IMR-90 (cell line): ENCODE data around the gene MCM3AP. TPM values are rescaled to one million over a fixed set of nuclear protein-coding genes. Genes with fewer than 3 reads are reported as not detected.

Experiments used
- ATAC-seq: fragments of 200-7000 bp; cut with Tn5 transposase; 2 replicates; pipeline ENCODE4 v1.9.1; 2020; ENCODE audit warnings: low read depth, mild to moderate bottlenecking, moderate library complexity
- BruUV-seq: library from RNA; stranded (reverse); fragments of 400-500 nt; replicated peaks from 2 replicates; lab custom pipeline; 2021; lab: Mats Ljungman, UMichigan
- CTCF ChIA-PET: fragments of 300-600 bp; formaldehyde crosslinking; extraction: SDS; loops from one replicate; lab custom pipeline; 2021; ENCODE audit warnings: antibody characterized with exemption; lab: Yijun Ruan, JAX
- POLR2A ChIA-PET: fragments of 300-600 bp; sonication (Branson Sonifier 250); formaldehyde crosslinking; loops from one replicate; lab custom pipeline; 2022; ENCODE audit warnings: antibody characterized with exemption; ENCODE audit not compliant: unreplicated experiment; lab: Charles Lee
- DNase-seq: peaks from one replicate; pipeline ENCODE4 v3.0.0; 2013
- H2AFZ ChIP-seq: replicated peaks from 2 replicates; pipeline ENCODE3; 2013; ENCODE audit warnings: low read length, mild to moderate bottlenecking; ENCODE audit not compliant: poor library complexity
- H2AK5ac ChIP-seq: 2 replicates; pipeline ENCODE4 v1.6.1; 2013; ENCODE audit warnings: low read depth, low read length, inconsistent platforms
- H2AK9ac ChIP-seq: replicated peaks from 2 replicates; pipeline ENCODE3; 2013; ENCODE audit warnings: mild to moderate bottlenecking, low read depth, low read length, moderate library complexity; ENCODE audit not compliant: poor library complexity
- H2BK120ac ChIP-seq: 2 replicates; pipeline ENCODE4 v1.6.1; 2013; ENCODE audit warnings: low read depth, low read length, inconsistent platforms
- H2BK15ac ChIP-seq: 3 replicates; pipeline ENCODE4 v1.6.1; 2013; ENCODE audit warnings: low read depth, low read length, inconsistent platforms
- H2BK20ac ChIP-seq: 2 replicates; pipeline ENCODE4 v1.6.1; 2013; ENCODE audit warnings: low read depth, mild to moderate bottlenecking, inconsistent platforms, low read length, moderate library complexity
- H2BK5ac ChIP-seq: 2 replicates; pipeline ENCODE4 v1.6.1; 2013; ENCODE audit warnings: mild to moderate bottlenecking, low read depth, low read length, inconsistent platforms; ENCODE audit not compliant: poor library complexity, severe bottlenecking
- H3K14ac ChIP-seq: replicated peaks from 2 replicates; pipeline ENCODE4 v1.6.1; 2013; ENCODE audit warnings: low read depth, low read length, inconsistent platforms
- H3K18ac ChIP-seq: 2 replicates; pipeline ENCODE4 v1.6.1; 2013; ENCODE audit warnings: low read depth, low read length, control low read depth
- H3K23ac ChIP-seq: 2 replicates; pipeline ENCODE4 v1.6.1; 2013; ENCODE audit warnings: low read depth, low read length, inconsistent platforms
- H3K27ac ChIP-seq: 2 replicates; pipeline ENCODE4 v1.5.1; 2013; ENCODE audit warnings: mild to moderate bottlenecking, control low read depth, low read length; ENCODE audit not compliant: insufficient read depth
- H3K27me3 ChIP-seq: 2 replicates; pipeline ENCODE4 v1.6.1; 2013; ENCODE audit warnings: low read length; ENCODE audit not compliant: control insufficient read depth, insufficient read depth
- H3K36me3 ChIP-seq: 2 replicates; pipeline ENCODE4 v1.6.1; 2013; ENCODE audit warnings: low read length, mixed read lengths; ENCODE audit not compliant: control insufficient read depth, insufficient read depth
- H3K4ac ChIP-seq: 2 replicates; pipeline ENCODE4 v1.6.1; 2013; ENCODE audit warnings: low read depth, low read length, inconsistent platforms
- H3K4me1 ChIP-seq: 2 replicates; pipeline ENCODE4 v1.6.1; 2013; ENCODE audit warnings: low read length, mixed read lengths; ENCODE audit not compliant: control insufficient read depth, insufficient read depth
- H3K4me2 ChIP-seq: 2 replicates; pipeline ENCODE4 v1.6.1; 2013; ENCODE audit warnings: low read depth, mild to moderate bottlenecking, control low read depth, low read length, moderate library complexity
- H3K4me3 ChIP-seq: 2 replicates; pipeline ENCODE4 v1.5.1; 2013; ENCODE audit warnings: low read depth, mild to moderate bottlenecking, control low read depth, low read length, moderate library complexity; ENCODE audit not compliant: insufficient read depth
- H3K56ac ChIP-seq: 2 replicates; pipeline ENCODE4 v1.6.1; 2013; ENCODE audit warnings: low read length, inconsistent platforms; ENCODE audit not compliant: insufficient read depth; ENCODE audit errors: extremely low read depth
- H3K79me1 ChIP-seq, 2 experiments: 2 replicates each; pipeline ENCODE4 v1.6.1; 2013; ENCODE audit warnings: low read length in 2 of 2, inconsistent platforms in 1 of 2, low read depth in 1 of 2
- H3K9ac ChIP-seq: 2 replicates; pipeline ENCODE4 v1.6.1; 2013; ENCODE audit warnings: low read depth, low read length, control low read depth
- H3K9me1 ChIP-seq: 2 replicates; pipeline ENCODE4 v1.6.1; 2013; ENCODE audit warnings: low read length, inconsistent platforms; ENCODE audit not compliant: insufficient read depth
- H3K9me3 ChIP-seq: 2 replicates; pipeline ENCODE4 v1.6.1; 2013; ENCODE audit warnings: low read length; ENCODE audit not compliant: control insufficient read depth, insufficient read depth
- H4K20me1 ChIP-seq: 2 replicates; pipeline ENCODE4 v1.6.1; 2013; ENCODE audit warnings: low read length, inconsistent platforms; ENCODE audit not compliant: insufficient read depth
- H4K5ac ChIP-seq: 2 replicates; pipeline ENCODE4 v1.6.1; 2013; ENCODE audit warnings: mild to moderate bottlenecking, low read depth, low read length, control low read depth
- H4K8ac ChIP-seq, 2 experiments: 2 replicates each; pipeline ENCODE4 v1.6.1; 2013; ENCODE audit warnings: low read depth in 2 of 2, low read length in 2 of 2, control low read depth in 1 of 2, inconsistent platforms in 1 of 2
- H4K91ac ChIP-seq: 2 replicates; pipeline ENCODE4 v1.6.1; 2013; ENCODE audit warnings: low read depth, low read length, inconsistent platforms; ENCODE audit not compliant: insufficient read depth
- BHLHE40 ChIP-seq: fragments of 150-350 bp; IDR thresholded peaks from 2 replicates; pipeline ENCODE4 v1.6.1; 2016; ENCODE audit warnings: mild to moderate bottlenecking, low read depth, low read length
- CEBPB ChIP-seq: IDR thresholded peaks from 2 replicates; pipeline ENCODE4 v1.6.1; 2012; ENCODE audit warnings: low read depth, low read length, improper control_type of control experiment
- CHD1 ChIP-seq: IDR thresholded peaks from 2 replicates; pipeline ENCODE4 v1.6.1; 2012; ENCODE audit warnings: low read depth, low read length, improper control_type of control experiment
- CTCF ChIP-seq: conservative IDR thresholded peaks from 2 replicates; pipeline ENCODE4 v1.5.1; 2012; ENCODE audit warnings: mild to moderate bottlenecking, low read depth, low read length, improper control_type of control experiment
- ELK1 ChIP-seq: fragments of 150-350 bp; IDR thresholded peaks from 2 replicates; pipeline ENCODE4 v1.6.1; 2016; ENCODE audit warnings: low read depth, mild to moderate bottlenecking, low read length, moderate library complexity, borderline replicate concordance
- FOS ChIP-seq: fragments of 150-350 bp; IDR thresholded peaks from 2 replicates; pipeline ENCODE4 v1.6.1; 2016; ENCODE audit warnings: low read depth, low read length
- MAFK ChIP-seq: IDR thresholded peaks from 2 replicates; pipeline ENCODE4 v1.6.1; 2012; ENCODE audit warnings: low read depth, low read length, improper control_type of control experiment
- MAZ ChIP-seq: IDR thresholded peaks from 2 replicates; pipeline ENCODE4 v1.6.1; 2012; ENCODE audit warnings: low read depth, mild to moderate bottlenecking, low read length, improper control_type of control experiment, moderate library complexity, borderline replicate concordance
- MXI1 ChIP-seq: IDR thresholded peaks from 2 replicates; pipeline ENCODE4 v1.6.1; 2012; ENCODE audit warnings: low read depth, mild to moderate bottlenecking, low read length, moderate library complexity, borderline replicate concordance
- POLR2A ChIP-seq: IDR thresholded peaks from 2 replicates; pipeline ENCODE4 v1.6.1; 2012; ENCODE audit warnings: mild to moderate bottlenecking, low read depth, low read length
- RAD21 ChIP-seq: IDR thresholded peaks from 2 replicates; pipeline ENCODE4 v1.6.1; 2012; ENCODE audit warnings: low read length, improper control_type of control experiment
- RCOR1 ChIP-seq: IDR thresholded peaks from 2 replicates; pipeline ENCODE4 v1.6.1; 2012; ENCODE audit warnings: mild to moderate bottlenecking, low read length, improper control_type of control experiment; ENCODE audit not compliant: insufficient replicate concordance
- RFX5 ChIP-seq: IDR thresholded peaks from 2 replicates; pipeline ENCODE4 v1.8.0; 2012; ENCODE audit warnings: low read depth, mild to moderate bottlenecking, low read length, moderate library complexity
- USF2 ChIP-seq: fragments of 150-350 bp; IDR thresholded peaks from 2 replicates; pipeline ENCODE4 v1.6.1; 2017; ENCODE audit warnings: mild to moderate bottlenecking, antibody characterized with exemption, low read length, low read depth
- WGBS, 2 experiments: methylation state at CpG; one replicate each; pipeline versions ENCODE4 v1.1.5 to v1.1.7; 2013; ENCODE audit warnings: missing lambda C conversion rate in 2 of 2; ENCODE audit not compliant: insufficient read length in 1 of 2; ENCODE audit errors: extremely low coverage in 2 of 2; 5-methylcytosine and 5-hydroxymethylcytosine counted together
- dilution Hi-C: fragments of 300-500 bp; cut with HindIII; formaldehyde crosslinking; loops from one replicate; pipeline ENCODE4 v1.14.3; 2018; ENCODE audit warnings: low sequenced_read_pairs; ENCODE audit not compliant: unreplicated experiment
- in situ Hi-C: fragments of 300-500 bp; cut with MboI; formaldehyde crosslinking; loops from 3 replicates; pipeline ENCODE4 v1.14.3; 2019; ENCODE audit warnings: low sequenced_read_pairs, inconsistent platforms, mixed read lengths
- intact Hi-C: fragments of 100-400 bp; cut with micrococcal nuclease; formaldehyde crosslinking; loops from 2 replicates; pipeline ENCODE4 v1.10.0; 2022
- polyA plus RNA-seq, 3 experiments: library from polyadenylated mRNA; depleted of rRNA; stranded (reverse); fragments of >200 nt; gene quantifications; 2 replicates each; pipeline ENCODE4 v1.2.3, GENCODE V29; 2012; ENCODE audit warnings: low replicate concordance in 1 of 3
- total RNA-seq: library from RNA; depleted of rRNA; stranded (reverse); fragments of >200 nt; gene quantifications from 2 replicates; pipeline ENCODE4 v1.2.3, GENCODE V29; 2012

The MCM3AP gene
- total and polyA plus RNA-seq, 2 of the 4 experiments (the other 2 are of a cell fraction), result 46.5 to 63.1 TPM

- H3K27me3 ChIP-seq, result no peaks in the 10 kb centered on the region
- dilution Hi-C loops, result no loop called here
- H3K4me1 ChIP-seq, result peaks cover 4% of the 10 kb centered on the region
- no peak overlapping the region for H2BK20ac ChIP-seq
- no peak overlapping the region for H2AFZ ChIP-seq
- H3K18ac ChIP-seq, result no peak overlapping the region
- H3K4me2 ChIP-seq, result no peak overlapping the region
- H3K9me1 ChIP-seq, result peaks cover 6% of the 10 kb centered on the region; the same call in 1 of the 2 replicates
- peaks cover 4% of the 10 kb centered on the region for H3K36me3 ChIP-seq
- H2AK9ac ChIP-seq, result peak overlapping the region; percentile 29
- no CpG with 5 or more reads among the region's 4 CpGs for WGBS, 2 experiments
- H4K20me1 ChIP-seq, result peaks cover 10% of the 10 kb centered on the region
- peaks cover 20 to 58% of the 10 kb centered on the region in 2 experiments for H3K79me1 ChIP-seq
- ATAC-seq (no peak), DNase-seq (no peak)
- no peak overlapping the region for H2BK15ac ChIP-seq
- H3K27ac ChIP-seq, result no peak overlapping the region
- H2AK5ac ChIP-seq, result no peak overlapping the region
- H4K5ac ChIP-seq, result no peak overlapping the region
- no peak overlapping the region for H3K4ac ChIP-seq
- no peak overlapping the region for H2BK5ac ChIP-seq
- no peak overlapping the region for H4K91ac ChIP-seq
- no peak overlapping the region for H3K56ac ChIP-seq
- TF ChIP-seq MXI1, result no peak
- no peak for TF ChIP-seq RAD21
- no peak for TF ChIP-seq RFX5
- TF ChIP-seq USF2, result no peak
- TF ChIP-seq FOS, result no peak
- no peak for TF ChIP-seq CEBPB
- TF ChIP-seq RCOR1, result no peak
- TF ChIP-seq POLR2A, result no peak
- TF ChIP-seq ELK1, result no peak
- no peak for TF ChIP-seq CTCF
- TF ChIP-seq MAFK, result no peak
- no peak for TF ChIP-seq MAZ
- no peak for TF ChIP-seq CHD1
- no peak for TF ChIP-seq BHLHE40
- H4K8ac ChIP-seq, result no peak overlapping the region
- in situ Hi-C loops, result no loop called here
- intact Hi-C loops, result no loop called here
- H3K14ac ChIP-seq, result no peak overlapping the region
- no peak overlapping the region for H2BK120ac ChIP-seq
- CTCF ChIA-PET, result no interaction called here
- H3K4me3 ChIP-seq, result no peak overlapping the region
- POLR2A ChIA-PET, result no interaction called here
- no peaks in the 10 kb centered on the region for H3K9me3 ChIP-seq
- no peak overlapping the region for H3K23ac ChIP-seq
- no TSS peak for BruUV-seq
- no peak overlapping the region for H3K9ac ChIP-seq
These were observed 33.0 kb upstream of the MCM3AP start for GRCh38 chr21:46318464-46318845.
